Keratinocyte (primary cell): ENCODE measurements around the gene HIVEP2. TPM values are rescaled to one million over a fixed set of nuclear protein-coding genes. Genes with fewer than 3 reads are reported as not detected.

Experiments
- DNase-seq: peaks from one replicate; pipeline ENCODE4 v3.0.0-alpha.2; 2011; ENCODE audit warnings: low read depth, missing footprints, low spot score
- FAIRE-seq: peaks from 2 replicates; lab custom pipeline; 2011; peaks lifted over from hg19 to GRCh38; lab: Jason Lieb, UNC
- H2AFZ ChIP-seq: 2 replicates; pipeline ENCODE4 v1.6.0; 2012; ENCODE audit warnings: low read length, control low read depth, inconsistent platforms; ENCODE audit not compliant: control insufficient read depth
- H3K27ac ChIP-seq: 2 replicates; pipeline ENCODE4 v1.5.1; 2011; ENCODE audit warnings: low read length; ENCODE audit not compliant: control insufficient read depth, insufficient read depth
- H3K27me3 ChIP-seq: 3 replicates; pipeline ENCODE4 v1.6.0; 2011; ENCODE audit warnings: low read length; ENCODE audit not compliant: control insufficient read depth, insufficient read depth; ENCODE audit errors: extremely low read depth
- H3K36me3 ChIP-seq, 2 experiments: 2 replicates in 1 of 2; 3 replicates in 1 of 2; pipeline ENCODE4 v1.5.1; 2011; ENCODE audit warnings: low read length in 2 of 2, mild to moderate bottlenecking in 1 of 2; ENCODE audit not compliant: control insufficient read depth in 2 of 2, insufficient read depth in 2 of 2; ENCODE audit errors: extremely low read depth in 1 of 2
- H3K4me1 ChIP-seq: 3 replicates; pipeline ENCODE4 v1.5.1; 2011; ENCODE audit warnings: low read length; ENCODE audit not compliant: control insufficient read depth, insufficient read depth; ENCODE audit errors: extremely low read depth
- H3K4me2 ChIP-seq: 3 replicates; pipeline ENCODE4 v1.6.0; 2011; ENCODE audit warnings: low read depth, low read length; ENCODE audit not compliant: control insufficient read depth, insufficient read depth; ENCODE audit errors: extremely low read depth
- H3K4me3 ChIP-seq, 3 experiments: fragments of 200-600 bp in 1 of 3; sonication (generic) in 1 of 3; 2 replicates in 2 of 3; 3 replicates in 1 of 3; pipeline ENCODE4 v1.5.1; 2011 to 2016; ENCODE audit warnings: low read length in 3 of 3, mild to moderate bottlenecking in 3 of 3, control low read depth in 2 of 3, inconsistent platforms in 1 of 3, low read depth in 1 of 3, mixed read lengths in 1 of 3, mixed run types in 1 of 3, moderate library complexity in 1 of 3; ENCODE audit not compliant: control insufficient read depth in 2 of 3, insufficient read depth in 2 of 3; ENCODE audit errors: extremely low read depth in 1 of 3
- H3K79me2 ChIP-seq: 2 replicates; pipeline ENCODE4 v1.6.0; 2012; ENCODE audit warnings: low read length; ENCODE audit not compliant: control insufficient read depth, insufficient read depth
- H3K9ac ChIP-seq: 3 replicates; pipeline ENCODE4 v1.6.0; 2011; ENCODE audit warnings: low read length; ENCODE audit not compliant: control insufficient read depth, insufficient read depth; ENCODE audit errors: extremely low read depth
- H3K9me1 ChIP-seq: 3 replicates; pipeline ENCODE4 v1.6.0; 2011; ENCODE audit warnings: low read length; ENCODE audit not compliant: control insufficient read depth, insufficient read depth; ENCODE audit errors: extremely low read depth
- H3K9me3 ChIP-seq: 2 replicates; pipeline ENCODE4 v1.5.1; 2012; ENCODE audit warnings: low read depth, low read length; ENCODE audit not compliant: control insufficient read depth
- H4K20me1 ChIP-seq: 3 replicates; pipeline ENCODE4 v1.6.0; 2011; ENCODE audit warnings: low read length; ENCODE audit not compliant: control insufficient read depth, insufficient read depth; ENCODE audit errors: extremely low read depth
- CTCF ChIP-seq, 3 experiments: IDR thresholded peaks in 1 of 3; conservative IDR thresholded peaks in 1 of 3; optimal IDR thresholded peaks in 1 of 3; 2 replicates in 2 of 3; 3 replicates in 1 of 3; pipeline versions ENCODE3 to v1.5.1; 2011; ENCODE audit warnings: low read length in 3 of 3, mild to moderate bottlenecking in 3 of 3, moderate library complexity in 2 of 3, control low read depth in 1 of 3, inconsistent platforms in 1 of 3; ENCODE audit not compliant: insufficient read depth in 2 of 3; ENCODE audit errors: extremely low read depth in 1 of 3
- EZH2 ChIP-seq: IDR thresholded peaks from one replicate; pipeline ENCODE4 v1.6.1; 2012; ENCODE audit warnings: inconsistent platforms, mild to moderate bottlenecking, low read length, moderate library complexity
- dilution Hi-C: fragments of 300-500 bp; cut with MboI; formaldehyde crosslinking; loops from one replicate; pipeline ENCODE4 v1.7.0; 2020; ENCODE audit warnings: low sequenced_read_pairs; ENCODE audit not compliant: extremely low pct_ligation_motif_present
- polyA plus RNA-seq, 5 experiments: library from polyadenylated mRNA; depleted of rRNA in 3 of 5; stranded (reverse) in 3 of 5; stranded (forward) in 1 of 5; unstranded in 1 of 5; fragments of >200 nt; gene quantifications; 1 replicate in 1 of 5; 2 replicates in 3 of 5; 3 replicates in 1 of 5; pipeline versions ENCODE4 v1.2.1 to v1.2.3, GENCODE V29; 2011 to 2012; ENCODE audit warnings: missing spikeins in 2 of 5, low read depth in 1 of 5, low replicate concordance in 1 of 5

HIVEP2 gene
- polyA plus RNA-seq, 1 donor (not counting 4 experiments of a cell fraction or from before 2014, with no cell fraction given), result 8.9 TPM

DNA sequence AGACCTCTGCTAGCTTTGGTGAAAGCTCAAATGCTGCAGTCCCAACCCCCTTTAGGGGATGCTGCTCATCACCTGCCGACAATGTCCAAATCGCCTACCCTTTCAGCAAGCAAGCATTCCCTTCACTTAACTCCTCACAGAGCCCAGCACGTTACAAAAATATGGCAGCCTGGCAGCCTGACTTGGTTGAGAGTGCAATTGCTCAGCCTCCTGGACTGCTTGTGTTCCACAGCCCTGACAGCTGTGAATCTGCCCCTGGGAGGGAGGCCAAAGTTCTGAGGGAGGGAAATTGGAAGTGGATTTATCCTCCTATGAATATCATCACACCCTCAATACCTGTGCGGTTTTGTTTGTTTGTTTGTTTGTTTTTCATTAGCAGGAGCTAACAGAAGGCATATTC lies 231.0 kb downstream of the HIVEP2 start:
- Histone ChIP-seq H3K36me3 (no peaks in the 10 kb centered on the region), H3K27ac (no peak overlapping the region), H3K4me3 (no peak overlapping the region), H3K79me2 (no peaks in the 10 kb centered on the region), H3K9ac (no peak overlapping the region), H3K9me1 (no peaks in the 10 kb centered on the region), H3K4me1 (no peaks in the 10 kb centered on the region), H3K9me3 (no peaks in the 10 kb centered on the region), H2AFZ (no peak overlapping the region), H3K27me3 (peaks cover 3% of the 10 kb centered on the region), H3K4me2 (no peak overlapping the region), H4K20me1 (no peaks in the 10 kb centered on the region)
- FAIRE-seq (no peak), DNase-seq (no peak)
- TF ChIP-seq CTCF (optimal IDR thresholded peaks at IDR 0.05 in 1 of 3, IDR thresholded peaks at IDR 0.05 in 1 of 3, conservative IDR thresholded peaks at IDR 0.05 in 1 of 3; ENCODE audit: extremely low read depth in 1 of 3, insufficient read depth in 2 of 3, low read length in 3 of 3), result no peak
- no peak for TF ChIP-seq EZH2
- dilution Hi-C loops, result no loop called here

- H3K27ac ChIP-seq, result no peak overlapping the region
- H3K4me2 ChIP-seq, result no peak overlapping the region
- no peaks in the 10 kb centered on the region for H4K20me1 ChIP-seq
- H3K9me1 ChIP-seq, result no peaks in the 10 kb centered on the region
- no peaks in the 10 kb centered on the region for H3K36me3 ChIP-seq
- peaks cover 3% of the 10 kb centered on the region for H3K27me3 ChIP-seq
- no peak for DNase-seq
- no peak for TF ChIP-seq EZH2
- no peak for TF ChIP-seq CTCF (optimal IDR thresholded peaks at IDR 0.05 in 1 of 3, IDR thresholded peaks at IDR 0.05 in 1 of 3, conservative IDR thresholded peaks at IDR 0.05 in 1 of 3; ENCODE audit: extremely low read depth in 1 of 3, insufficient read depth in 2 of 3, low read length in 3 of 3)
- H3K9ac ChIP-seq, result no peak overlapping the region
- no peak overlapping the region for H3K4me3 ChIP-seq
- no peaks in the 10 kb centered on the region for H3K9me3 ChIP-seq
- dilution Hi-C loops, result no loop called here
- H2AFZ ChIP-seq, result no peak overlapping the region
- H3K79me2 ChIP-seq, result no peaks in the 10 kb centered on the region
- no peaks in the 10 kb centered on the region for H3K4me1 ChIP-seq
- FAIRE-seq, result peak; percentile 9
Measured at GRCh38 chr6:142712231-142712630, 232.7 kb downstream of the HIVEP2 start.
